T-helper 1 cell treated with Interleukin-12 subunit alpha and Interleukin-12 subunit beta and Interleukin-4 antibody, amounts not matched to agents 30 μg/mL and 1 μg/mL, for 36 hours (primary cell): Measurements from ENCODE around the gene METAP1D.

Experiments used
- H3K27ac Mint-ChIP-seq: one replicate; pipeline ENCODE4 v1.8.0; 2021; ENCODE audit warnings: mild to moderate bottlenecking, mixed read lengths
- H3K27me3 Mint-ChIP-seq: one replicate; pipeline ENCODE4 v1.8.0; 2021; ENCODE audit warnings: low read depth, mixed read lengths
- H3K36me3 Mint-ChIP-seq: one replicate; pipeline ENCODE4 v1.8.0; 2021; ENCODE audit warnings: low read depth, mixed read lengths
- H3K4me1 Mint-ChIP-seq: one replicate; pipeline ENCODE4 v1.8.0; 2021; ENCODE audit warnings: low read depth, mixed read lengths
- H3K4me3 Mint-ChIP-seq: one replicate; pipeline ENCODE4 v1.8.0; 2021; ENCODE audit warnings: mild to moderate bottlenecking, moderate library complexity, mixed read lengths
- H3K9me3 Mint-ChIP-seq: one replicate; pipeline ENCODE4 v1.8.0; 2021; ENCODE audit warnings: mixed read lengths

METAP1D gene

DNA sequence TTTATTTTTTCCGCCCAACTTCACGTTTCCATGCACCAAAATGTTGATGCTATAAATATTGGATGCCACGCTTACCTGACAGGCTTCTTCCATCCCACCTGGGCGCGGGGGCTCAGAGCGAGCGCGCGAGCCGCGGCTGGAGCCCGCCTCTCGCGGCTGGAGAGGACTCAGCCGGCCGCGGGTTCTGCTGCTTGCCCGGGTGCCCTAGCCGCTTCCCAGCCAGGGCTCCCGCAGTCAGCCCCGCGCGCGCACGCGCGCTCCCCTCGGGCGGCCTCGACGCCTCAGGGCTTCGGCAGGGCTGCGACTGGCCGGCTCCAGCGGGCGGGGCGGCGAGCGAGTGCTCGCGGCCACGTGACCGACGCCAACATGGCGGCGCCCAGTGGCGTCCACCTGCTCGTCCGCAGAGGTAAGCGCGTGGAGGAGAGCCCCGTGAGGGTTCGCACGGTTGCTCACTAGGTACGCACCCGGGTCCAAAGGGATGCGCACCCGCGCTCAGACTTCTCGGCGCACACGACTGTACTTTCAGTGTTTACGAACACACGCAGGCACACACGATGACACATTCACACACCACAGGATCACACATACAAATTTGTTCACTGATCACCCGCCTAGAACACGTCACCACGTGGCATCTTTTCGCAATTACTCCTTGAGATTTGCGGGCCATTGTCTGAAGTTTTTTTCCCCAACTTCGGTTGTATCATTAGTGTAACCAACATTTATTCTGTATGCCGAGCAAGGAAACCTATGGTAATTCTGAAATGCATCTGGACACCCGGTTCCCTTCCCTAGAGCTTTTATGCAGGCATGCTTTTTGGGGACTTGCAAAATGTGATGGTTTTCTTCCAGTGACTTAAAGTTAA, at the start of gene METAP1D:
TSS of gene METAP1D (plus strand) at position 350 of the 866 bp plus-strand sequence. CDS start at position 367, 17 bp downstream.
- peak within 1 kb of the TSS; percentile 88 for H3K27ac Mint-ChIP-seq
- peak within 1 kb of the TSS; percentile 93 for H3K4me3 Mint-ChIP-seq
- H3K4me1 Mint-ChIP-seq: peaks cover 12% of the 10 kb centered on the region
- H3K36me3 Mint-ChIP-seq: no peaks in the 10 kb centered on the region
- H3K9me3 Mint-ChIP-seq: no peaks in the 10 kb centered on the region
- peaks cover 18% of the 10 kb centered on the region for H3K27me3 Mint-ChIP-seq

DNA sequence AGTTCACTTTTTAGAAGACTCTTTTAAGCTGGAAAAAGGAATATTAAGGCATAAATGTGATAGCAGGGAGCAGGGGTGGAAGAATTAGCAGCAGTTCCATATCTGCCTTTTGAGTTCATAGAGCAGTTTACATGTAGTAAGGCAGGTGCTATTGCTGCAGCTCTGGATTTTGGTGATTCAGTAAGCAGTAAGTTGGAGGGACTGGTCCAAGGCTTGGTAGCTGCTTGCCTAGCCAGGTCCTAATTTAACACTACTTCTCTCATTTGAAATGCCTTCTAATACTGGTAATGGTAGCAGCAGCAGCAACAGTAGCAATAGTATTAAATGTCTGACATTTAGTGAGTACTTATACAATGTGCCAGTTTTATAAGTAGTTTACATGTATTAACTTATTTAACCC, 47.5 kb upstream of the METAP1D start:
- no peak overlapping the region for H3K4me3 Mint-ChIP-seq
- H3K9me3 Mint-ChIP-seq: no peaks in the 10 kb centered on the region
- H3K27ac Mint-ChIP-seq: no peak overlapping the region
- H3K36me3 Mint-ChIP-seq: peaks cover 19% of the 10 kb centered on the region
- H3K4me1 Mint-ChIP-seq: peaks cover 13% of the 10 kb centered on the region
- H3K27me3 Mint-ChIP-seq: no peaks in the 10 kb centered on the region

DNA sequence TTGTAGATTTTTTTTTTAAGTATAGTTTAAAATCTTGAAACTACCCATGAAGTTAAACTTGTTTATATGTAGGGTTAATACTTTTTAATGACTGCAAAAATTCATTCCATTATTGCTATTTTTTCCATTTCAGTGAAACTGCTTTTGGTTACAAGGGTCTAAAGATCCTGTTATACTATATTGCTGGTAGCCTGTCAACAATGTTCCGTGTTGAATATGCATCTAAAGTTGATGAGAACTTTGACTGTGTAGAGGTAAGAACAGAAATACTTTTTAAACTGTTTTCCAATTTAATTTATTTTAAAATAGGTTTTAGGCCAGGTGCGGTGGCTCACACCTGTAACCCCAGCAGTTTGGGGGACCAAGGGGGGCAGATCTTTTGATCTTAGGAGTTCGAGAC, 47.0 kb upstream of the METAP1D start:
- H3K27me3 Mint-ChIP-seq: no peaks in the 10 kb centered on the region
- H3K4me3 Mint-ChIP-seq: no peak overlapping the region
- H3K36me3 Mint-ChIP-seq: peaks cover 20% of the 10 kb centered on the region
- H3K9me3 Mint-ChIP-seq: no peaks in the 10 kb centered on the region
- H3K4me1 Mint-ChIP-seq: peaks cover 15% of the 10 kb centered on the region
- H3K27ac Mint-ChIP-seq: no peak overlapping the region

DNA sequence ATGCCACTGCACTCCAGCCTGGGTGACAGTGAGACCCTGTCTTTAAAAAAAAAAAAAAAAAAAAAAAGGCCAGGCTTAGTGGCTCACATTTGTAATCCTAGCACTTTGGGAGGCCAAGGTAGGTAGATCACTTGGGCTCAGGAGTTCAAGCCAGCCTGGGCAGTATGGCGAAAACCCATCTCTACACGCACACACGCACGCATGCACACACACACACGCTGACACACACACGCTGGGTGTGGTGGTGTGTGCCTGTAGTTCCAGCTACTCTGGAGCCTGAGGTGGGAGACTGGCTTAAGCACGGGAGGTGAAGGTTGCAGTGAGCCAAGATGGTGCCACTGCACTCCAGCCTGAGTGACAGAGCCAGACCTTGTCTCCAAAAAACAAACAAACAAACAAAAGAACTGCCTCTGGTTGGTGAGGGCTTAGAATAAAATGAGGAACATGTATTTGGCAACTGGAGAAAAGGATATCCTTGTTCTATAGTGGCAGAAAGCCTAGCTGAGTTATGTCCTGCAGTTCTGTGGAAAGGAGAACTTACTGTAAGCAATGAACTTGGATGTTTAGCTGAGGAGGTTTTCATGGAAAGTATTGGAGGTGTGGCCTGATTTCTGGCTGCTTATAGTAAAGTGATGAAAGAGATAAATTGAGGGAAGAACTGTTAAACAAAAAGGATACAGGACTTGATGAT, 43.5 kb upstream of the METAP1D start:
- Mint-ChIP-seq H3K9me3 (no peaks in the 10 kb centered on the region), H3K27ac (no peak overlapping the region), H3K4me3 (no peak overlapping the region), H3K4me1 (peaks cover 22% of the 10 kb centered on the region), H3K27me3 (no peaks in the 10 kb centered on the region), H3K36me3 (peaks cover 27% of the 10 kb centered on the region)

DNA sequence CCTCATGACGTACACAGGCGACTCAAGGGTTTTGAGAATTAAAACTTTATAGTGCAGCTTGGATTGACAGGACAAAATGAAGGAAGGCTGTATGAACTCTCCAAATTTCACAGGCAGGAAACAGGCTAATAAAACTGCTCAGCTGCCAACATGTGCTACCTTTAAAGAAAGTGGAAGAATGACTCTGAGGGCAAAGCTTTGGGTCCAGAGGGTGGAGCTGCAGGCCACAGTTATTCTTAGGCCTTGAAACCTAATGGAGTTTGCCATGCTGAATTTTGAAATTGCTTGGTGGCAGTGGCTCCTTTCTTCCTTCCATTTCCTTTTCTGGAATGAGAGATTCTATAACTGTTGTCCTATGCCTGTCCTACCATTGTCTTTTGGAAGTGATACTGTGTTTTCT, 42.7 kb upstream of the METAP1D start:
- Mint-ChIP-seq H3K36me3 (peaks cover 27% of the 10 kb centered on the region), H3K4me1 (peaks cover 22% of the 10 kb centered on the region), H3K27ac (no peak overlapping the region), H3K4me3 (no peak overlapping the region), H3K27me3 (no peaks in the 10 kb centered on the region), H3K9me3 (no peaks in the 10 kb centered on the region)

DNA sequence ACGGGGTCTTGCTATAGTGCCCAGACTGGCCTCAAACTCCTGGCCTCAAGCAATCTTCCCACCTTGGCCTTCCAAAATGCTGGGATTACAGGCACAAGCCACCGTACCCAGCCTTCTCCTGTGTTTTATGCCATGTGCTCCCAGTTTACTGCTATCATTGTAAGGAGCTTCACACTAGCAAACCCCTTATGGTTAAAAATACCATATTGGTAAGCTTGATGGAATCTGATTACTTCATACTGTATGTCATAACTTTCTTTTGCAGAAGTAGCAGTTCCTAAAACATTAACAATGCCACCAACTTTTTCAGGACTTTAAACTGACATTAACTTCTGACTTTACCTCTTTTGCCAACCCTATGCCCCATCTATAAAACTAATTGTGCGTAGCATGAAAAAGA, 41.3 kb upstream of the METAP1D start:
- Mint-ChIP-seq H3K4me1 (peaks cover 26% of the 10 kb centered on the region), H3K9me3 (no peaks in the 10 kb centered on the region), H3K27ac (no peak overlapping the region), H3K36me3 (peaks cover 29% of the 10 kb centered on the region), H3K27me3 (no peaks in the 10 kb centered on the region), H3K4me3 (no peak overlapping the region)

DNA sequence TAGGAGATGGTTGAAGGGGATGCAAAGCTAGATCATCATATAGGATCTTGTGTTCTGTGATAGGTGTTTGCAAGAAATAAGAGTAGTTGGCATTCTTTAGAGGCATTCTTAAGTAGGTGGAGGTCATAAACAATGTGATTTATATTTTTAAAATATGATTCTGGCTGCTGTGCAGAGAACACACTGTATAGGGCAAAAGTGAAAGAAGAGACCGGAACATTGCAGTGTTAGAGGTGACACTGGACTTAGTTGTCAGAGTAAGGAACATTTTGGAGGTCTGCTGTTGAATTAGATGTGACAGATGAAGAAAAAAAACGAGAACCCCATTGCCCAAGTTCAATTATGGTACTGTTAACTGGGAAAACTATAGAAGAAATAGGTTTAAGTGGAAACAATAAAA, 39.8 kb upstream of the METAP1D start:
- H3K4me3 Mint-ChIP-seq: no peak overlapping the region
- peaks cover 23% of the 10 kb centered on the region for H3K4me1 Mint-ChIP-seq
- H3K27me3 Mint-ChIP-seq: no peaks in the 10 kb centered on the region
- peaks cover 22% of the 10 kb centered on the region for H3K36me3 Mint-ChIP-seq
- H3K27ac Mint-ChIP-seq: no peak overlapping the region
- no peaks in the 10 kb centered on the region for H3K9me3 Mint-ChIP-seq

DNA sequence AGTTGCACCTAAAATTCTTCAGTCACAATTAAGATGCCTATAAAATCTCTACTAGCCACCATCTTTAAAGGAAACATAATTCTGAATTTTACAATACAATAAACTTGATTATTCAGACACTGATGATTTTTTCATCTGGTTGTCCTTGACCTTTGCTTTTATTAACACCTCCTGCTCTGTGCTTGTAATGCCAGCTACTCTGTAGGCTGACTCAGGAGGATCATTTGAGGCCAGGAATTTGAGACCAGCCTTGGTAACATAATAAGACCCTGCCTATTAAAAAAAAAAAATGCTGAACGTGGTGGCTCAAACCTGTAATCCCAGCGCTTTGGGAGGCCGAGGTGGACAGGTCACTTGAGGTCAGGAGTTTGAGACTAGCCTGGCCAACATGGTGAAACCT, 39.2 kb upstream of the METAP1D start:
- peaks cover 19% of the 10 kb centered on the region for H3K36me3 Mint-ChIP-seq
- H3K4me3 Mint-ChIP-seq: no peak overlapping the region
- H3K4me1 Mint-ChIP-seq: peaks cover 21% of the 10 kb centered on the region
- no peaks in the 10 kb centered on the region for H3K9me3 Mint-ChIP-seq
- H3K27me3 Mint-ChIP-seq: no peaks in the 10 kb centered on the region
- no peak overlapping the region for H3K27ac Mint-ChIP-seq

DNA sequence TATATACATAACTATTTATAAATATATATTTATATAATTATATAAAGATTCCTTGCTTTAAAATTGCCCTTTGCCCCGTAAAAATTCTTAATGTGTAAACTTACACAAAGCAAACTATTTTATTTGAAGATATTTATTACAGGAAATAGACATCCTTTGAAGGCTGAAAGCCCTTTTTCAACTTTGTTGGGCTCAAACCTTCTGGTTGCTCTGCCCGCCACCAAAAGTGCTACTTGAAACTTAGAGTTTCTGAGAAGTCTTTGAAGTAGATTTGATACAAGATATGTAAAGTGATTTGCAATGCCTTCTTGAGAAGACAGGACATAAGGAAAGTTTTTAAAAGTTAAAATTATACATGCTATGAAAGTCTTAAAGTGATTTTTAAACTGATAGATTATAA, 36.6 kb upstream of the METAP1D start:
- H3K4me1 Mint-ChIP-seq: peaks cover 13% of the 10 kb centered on the region
- H3K9me3 Mint-ChIP-seq: no peaks in the 10 kb centered on the region
- H3K4me3 Mint-ChIP-seq: no peak overlapping the region
- H3K27me3 Mint-ChIP-seq: no peaks in the 10 kb centered on the region
- peaks cover 19% of the 10 kb centered on the region for H3K36me3 Mint-ChIP-seq
- no peak overlapping the region for H3K27ac Mint-ChIP-seq

DNA sequence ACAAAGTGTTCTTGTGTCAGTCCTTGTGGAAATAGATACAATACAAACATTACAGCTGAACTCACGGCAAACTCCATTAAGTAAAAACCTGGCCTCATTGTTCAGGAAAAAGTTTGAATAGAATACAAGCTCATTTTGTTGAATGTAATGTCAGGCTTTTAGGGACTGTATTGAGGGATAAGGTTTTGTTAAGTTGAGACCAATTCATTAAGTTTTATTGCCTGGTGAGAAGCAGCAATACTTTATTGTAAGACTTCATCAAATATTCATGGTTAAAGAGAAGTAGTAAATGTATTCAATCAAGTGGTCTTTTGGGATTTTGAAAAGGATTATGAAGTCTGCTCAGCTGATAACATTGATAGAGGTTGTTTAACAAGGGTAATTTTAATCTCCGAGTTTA, 35.4 kb upstream of the METAP1D start:
- no peaks in the 10 kb centered on the region for H3K9me3 Mint-ChIP-seq
- H3K4me1 Mint-ChIP-seq: peaks cover 13% of the 10 kb centered on the region
- H3K27me3 Mint-ChIP-seq: no peaks in the 10 kb centered on the region
- no peak overlapping the region for H3K27ac Mint-ChIP-seq
- H3K36me3 Mint-ChIP-seq: peaks cover 16% of the 10 kb centered on the region
- H3K4me3 Mint-ChIP-seq: no peak overlapping the region

DNA sequence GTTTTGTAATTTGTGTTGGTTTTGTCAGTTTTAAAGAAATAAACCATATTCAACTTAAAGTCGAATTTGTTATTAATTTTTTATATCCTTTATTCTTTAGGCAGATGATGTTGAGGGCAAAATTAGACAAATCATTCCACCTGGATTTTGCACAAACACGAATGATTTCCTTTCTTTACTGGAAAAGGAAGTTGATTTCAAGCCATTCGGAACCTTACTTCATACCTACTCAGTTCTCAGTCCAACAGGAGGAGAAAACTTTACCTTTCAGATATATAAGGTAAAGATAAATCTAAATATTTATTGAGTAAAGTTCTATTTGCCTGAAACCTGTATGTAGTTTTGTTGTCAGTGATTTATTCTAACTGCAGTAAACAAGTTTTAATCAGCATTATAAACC, 34.5 kb upstream of the METAP1D start:
- Mint-ChIP-seq H3K27ac (no peak overlapping the region), H3K27me3 (no peaks in the 10 kb centered on the region), H3K4me3 (no peak overlapping the region), H3K36me3 (peaks cover 16% of the 10 kb centered on the region), H3K4me1 (peaks cover 8% of the 10 kb centered on the region), H3K9me3 (no peaks in the 10 kb centered on the region)

DNA sequence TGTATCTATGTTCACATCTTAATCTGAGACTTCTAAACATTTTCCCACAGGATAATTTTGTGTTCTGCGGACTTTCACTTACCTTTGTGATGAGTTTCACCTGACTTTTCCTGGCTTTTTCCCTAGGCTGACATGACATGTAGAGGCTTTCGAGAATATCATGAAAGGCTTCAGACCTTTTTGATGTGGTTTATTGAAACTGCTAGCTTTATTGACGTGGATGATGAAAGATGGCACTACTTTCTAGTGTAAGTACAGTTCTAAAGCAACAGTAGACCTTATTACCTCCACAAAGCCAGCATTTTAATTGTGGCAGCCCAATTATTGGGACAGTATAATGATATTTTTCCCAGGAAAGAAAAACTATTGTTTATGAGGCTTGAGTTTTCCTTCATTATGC, 34.1 kb upstream of the METAP1D start:
- H3K9me3 Mint-ChIP-seq: no peaks in the 10 kb centered on the region
- H3K4me3 Mint-ChIP-seq: no peak overlapping the region
- H3K36me3 Mint-ChIP-seq: peaks cover 16% of the 10 kb centered on the region

DNA sequence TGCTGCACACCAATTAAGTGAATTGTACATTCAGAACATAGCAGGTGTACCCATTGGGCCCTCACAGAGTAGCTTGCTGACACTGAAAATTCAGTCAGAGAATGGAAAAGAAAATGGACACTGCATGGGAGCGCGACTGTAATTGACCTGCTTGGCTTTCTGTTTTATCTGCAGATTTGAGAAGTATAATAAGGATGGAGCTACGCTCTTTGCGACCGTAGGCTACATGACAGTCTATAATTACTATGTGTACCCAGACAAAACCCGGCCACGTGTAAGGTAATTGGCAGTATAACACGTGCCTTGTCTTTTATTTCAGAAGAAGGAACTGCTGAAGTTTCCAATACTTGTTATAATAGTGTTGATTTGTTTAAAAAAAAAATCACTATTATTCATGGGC, 33.5 kb upstream of the METAP1D start:
- Mint-ChIP-seq H3K4me3 (no peak overlapping the region), H3K9me3 (no peaks in the 10 kb centered on the region), H3K27me3 (no peaks in the 10 kb centered on the region), H3K4me1 (peaks cover 7% of the 10 kb centered on the region), H3K36me3 (peaks cover 17% of the 10 kb centered on the region), H3K27ac (no peak overlapping the region)

More for the DNA sequence above, 34.1 kb upstream of the METAP1D start:
- H3K27me3 Mint-ChIP-seq: no peaks in the 10 kb centered on the region
- H3K4me1 Mint-ChIP-seq: peaks cover 8% of the 10 kb centered on the region
- no peak overlapping the region for H3K27ac Mint-ChIP-seq

DNA sequence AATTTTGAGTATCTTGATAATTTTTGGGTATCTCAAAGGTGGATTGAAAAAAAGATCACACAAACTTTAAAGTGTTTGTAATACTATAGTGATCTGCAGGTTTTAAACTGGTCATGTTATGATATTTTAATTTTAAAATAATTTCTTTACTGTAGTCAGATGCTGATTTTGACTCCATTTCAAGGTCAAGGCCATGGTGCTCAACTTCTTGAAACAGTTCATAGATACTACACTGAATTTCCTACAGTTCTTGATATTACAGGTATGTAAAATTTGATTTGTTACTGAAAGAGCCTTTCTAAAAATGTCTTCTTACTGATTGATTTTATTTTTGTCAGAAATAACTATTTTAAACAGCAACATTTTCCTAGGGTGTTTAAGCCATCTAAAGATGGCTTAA, 33.1 kb upstream of the METAP1D start:
- Mint-ChIP-seq H3K9me3 (no peaks in the 10 kb centered on the region), H3K27me3 (no peaks in the 10 kb centered on the region), H3K4me1 (peaks cover 6% of the 10 kb centered on the region), H3K27ac (no peak overlapping the region), H3K36me3 (peaks cover 19% of the 10 kb centered on the region), H3K4me3 (no peak overlapping the region)

DNA sequence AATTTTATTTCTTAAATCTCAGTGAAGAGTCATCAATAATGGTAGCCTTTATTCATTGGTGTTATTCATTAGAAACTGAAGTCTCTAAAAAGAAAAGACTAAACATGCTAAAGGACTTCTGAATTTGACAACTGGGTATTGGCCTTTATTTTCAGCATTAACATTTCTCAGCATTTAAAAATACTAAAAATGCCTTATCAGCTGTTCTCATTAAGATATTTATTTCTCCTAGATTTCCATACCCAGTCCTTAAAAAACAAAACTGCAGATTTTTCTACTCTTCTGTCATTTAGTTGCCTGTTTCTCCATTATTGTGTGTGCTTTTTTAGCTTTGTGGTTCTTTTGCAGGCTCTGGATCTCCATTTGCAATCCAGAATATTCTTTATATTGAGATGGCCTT, 31.2 kb upstream of the METAP1D start:
- Mint-ChIP-seq H3K27me3 (no peaks in the 10 kb centered on the region), H3K27ac (no peak overlapping the region), H3K4me3 (no peak overlapping the region), H3K4me1 (peaks cover 8% of the 10 kb centered on the region), H3K9me3 (no peaks in the 10 kb centered on the region), H3K36me3 (peaks cover 22% of the 10 kb centered on the region)
